OCI-LY3 (cell line): ENCODE results near the gene HOXA7.

Experiments
- EZH2phosphoT487 ChIP-seq: fragments of 200-600 bp; shearing (Covaris generic); IDR thresholded peaks from 2 replicates; pipeline ENCODE4 v1.6.1; 2018; ENCODE audit warnings: antibody characterized with exemption, mixed run types, low read depth
- TF ChIP-seq, protein P1 (sequence below): fragments of 200-600, 300-600 bp; sonication (generic); IDR thresholded peaks from 2 replicates; pipeline ENCODE4 v1.5.1; 2014; ENCODE audit warnings: antibody characterized with exemption, low read length, low read depth

DNA sequence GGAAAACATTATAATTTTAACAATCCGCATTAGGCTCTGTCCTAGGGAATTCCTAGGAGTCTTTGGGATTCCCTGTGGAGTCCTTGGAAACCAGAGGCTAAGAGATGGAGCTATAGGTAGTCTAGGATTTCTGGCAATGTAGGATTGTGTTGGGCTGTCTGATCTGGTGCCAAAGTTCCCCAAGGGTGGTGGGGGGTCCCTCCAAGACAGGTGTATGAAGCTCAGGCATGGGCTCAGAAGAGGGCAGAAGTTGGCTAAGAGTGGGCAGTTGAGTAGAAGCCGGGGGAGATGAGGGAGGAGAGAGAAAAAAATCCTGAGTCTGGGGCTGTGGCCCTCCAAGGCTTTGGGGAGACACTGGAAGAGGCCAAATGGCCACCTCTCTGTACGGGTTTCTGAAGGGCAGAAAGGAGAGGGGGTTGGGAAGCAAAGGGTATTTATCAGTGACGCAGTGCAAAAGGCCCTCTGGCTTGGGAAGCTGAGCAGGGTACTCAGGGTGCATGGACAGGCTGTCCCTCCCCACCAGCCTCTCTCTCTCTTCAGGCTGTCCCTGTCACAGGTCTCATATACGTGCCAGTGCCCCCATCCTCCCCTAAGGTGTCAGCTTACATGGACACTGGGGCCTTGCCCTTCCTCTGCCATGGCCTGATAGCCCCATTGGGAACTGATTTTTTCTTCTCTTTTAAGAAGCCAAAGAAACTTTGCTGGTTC lies 9.8 kb downstream of the HOXA7 start:
- no peak for TF ChIP-seq EZH2phosphoT487
- TF ChIP-seq, protein P1, sequence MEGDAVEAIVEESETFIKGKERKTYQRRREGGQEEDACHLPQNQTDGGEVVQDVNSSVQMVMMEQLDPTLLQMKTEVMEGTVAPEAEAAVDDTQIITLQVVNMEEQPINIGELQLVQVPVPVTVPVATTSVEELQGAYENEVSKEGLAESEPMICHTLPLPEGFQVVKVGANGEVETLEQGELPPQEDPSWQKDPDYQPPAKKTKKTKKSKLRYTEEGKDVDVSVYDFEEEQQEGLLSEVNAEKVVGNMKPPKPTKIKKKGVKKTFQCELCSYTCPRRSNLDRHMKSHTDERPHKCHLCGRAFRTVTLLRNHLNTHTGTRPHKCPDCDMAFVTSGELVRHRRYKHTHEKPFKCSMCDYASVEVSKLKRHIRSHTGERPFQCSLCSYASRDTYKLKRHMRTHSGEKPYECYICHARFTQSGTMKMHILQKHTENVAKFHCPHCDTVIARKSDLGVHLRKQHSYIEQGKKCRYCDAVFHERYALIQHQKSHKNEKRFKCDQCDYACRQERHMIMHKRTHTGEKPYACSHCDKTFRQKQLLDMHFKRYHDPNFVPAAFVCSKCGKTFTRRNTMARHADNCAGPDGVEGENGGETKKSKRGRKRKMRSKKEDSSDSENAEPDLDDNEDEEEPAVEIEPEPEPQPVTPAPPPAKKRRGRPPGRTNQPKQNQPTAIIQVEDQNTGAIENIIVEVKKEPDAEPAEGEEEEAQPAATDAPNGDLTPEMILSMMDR: no peak
